ENCODE measurements around the gene NSG1.
"Not testable (repeated sequence)": the region's sequence is repeated elsewhere in the genome, so short reads cannot be mapped to it uniquely, and the experiment has no call there.

NSG1 gene

GRCh38 chr4:4437798-4438470 lies 51.0 kb downstream of the NSG1 start:
- DNase-seq = no peak

GRCh38 chr4:4438891-4439290 lies 52.0 kb downstream of the NSG1 start:
- no peak for DNase-seq

- DNase-seq = no peak
Observed at GRCh38 chr4:4439782-4440181, 52.9 kb downstream of the NSG1 start.

DNA sequence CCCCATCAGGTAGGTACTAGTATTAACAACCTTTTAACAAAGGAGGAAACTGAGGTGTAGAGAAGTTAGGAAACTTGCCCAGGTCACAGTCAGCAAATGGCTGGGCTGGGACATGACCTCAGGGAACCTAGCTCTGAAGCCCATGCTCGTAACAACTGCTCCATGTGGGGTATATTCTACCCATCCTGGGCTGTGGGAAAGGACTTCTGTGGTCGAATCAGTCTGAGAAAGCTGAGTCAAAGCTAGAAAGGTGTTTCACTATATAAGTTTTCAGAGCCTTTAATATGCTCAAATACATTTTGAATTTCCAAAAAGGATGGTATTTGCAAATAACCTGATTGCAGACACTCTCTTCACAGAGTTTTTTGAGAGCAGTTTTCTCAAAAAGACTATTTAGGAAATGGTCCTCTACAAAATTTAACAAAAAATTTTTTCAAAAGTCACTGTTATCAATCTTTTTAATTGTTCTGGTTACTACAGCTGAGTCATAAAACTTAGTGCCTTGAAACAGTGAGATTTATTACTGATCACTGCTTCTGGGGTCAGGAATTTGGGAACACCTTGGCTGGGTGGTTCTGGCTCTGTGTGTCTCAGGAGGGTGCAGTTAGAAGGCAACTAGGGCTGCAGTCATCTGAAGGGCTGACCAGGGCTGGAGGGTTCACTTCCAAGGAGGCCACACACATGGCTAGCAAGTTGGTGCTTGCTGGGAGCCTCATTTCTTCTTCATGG lies 53.6 kb downstream of the NSG1 start:
- DNase-seq = no peak

- no peak for DNase-seq
Observed at GRCh38 chr4:4443821-4444220, 56.9 kb downstream of the NSG1 start.

- no peak for DNase-seq
Observed at GRCh38 chr4:4446434-4446833, 59.5 kb downstream of the NSG1 start.

GRCh38 chr4:4455210-4455865 lies 68.4 kb downstream of the NSG1 start:
- DNase-seq = no peak

GRCh38 chr4:4456351-4456750 lies 69.4 kb downstream of the NSG1 start:
- no peak for DNase-seq

DNA sequence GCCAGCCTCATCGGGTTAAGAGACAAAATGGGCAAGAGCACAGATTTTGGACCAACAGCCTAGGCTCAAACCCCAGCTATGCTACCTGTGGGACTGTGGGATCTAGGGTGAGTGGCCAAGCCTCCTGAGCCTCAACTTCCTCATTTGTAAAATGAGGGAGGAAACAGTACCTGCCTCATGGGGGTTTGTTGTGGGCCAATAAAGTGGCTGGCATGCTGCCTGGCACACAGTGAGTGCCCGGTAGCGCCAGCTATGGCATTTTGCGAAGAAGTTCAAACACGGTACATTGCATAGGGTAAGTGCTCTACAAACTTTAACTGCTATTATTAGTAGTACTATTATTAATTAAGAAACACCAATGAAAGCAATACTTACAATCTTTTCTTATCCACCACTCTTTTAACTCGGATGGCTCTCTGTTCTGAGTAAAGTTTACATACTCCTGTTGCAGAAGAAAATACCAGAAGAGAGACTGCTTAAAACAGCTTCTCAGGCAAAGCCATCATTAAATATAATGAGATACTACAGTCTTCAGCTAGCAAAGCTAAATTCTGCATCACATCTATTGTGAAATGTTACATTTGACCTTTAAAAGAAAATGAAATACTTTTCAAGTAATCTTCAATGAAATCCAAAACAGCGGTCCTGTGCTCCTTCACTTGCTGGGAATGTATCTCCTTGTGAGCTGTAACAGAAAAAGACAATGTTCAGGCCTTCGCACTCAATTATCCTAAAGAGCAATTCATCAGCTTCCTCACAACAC lies 70.1 kb downstream of the NSG1 start:
- no peak for DNase-seq

GRCh38 chr4:4457803-4458553 lies 71.1 kb downstream of the NSG1 start:
- no peak for DNase-seq

GRCh38 chr4:4459181-4459580 lies 72.3 kb downstream of the NSG1 start:
- DNase-seq = no peak

DNA sequence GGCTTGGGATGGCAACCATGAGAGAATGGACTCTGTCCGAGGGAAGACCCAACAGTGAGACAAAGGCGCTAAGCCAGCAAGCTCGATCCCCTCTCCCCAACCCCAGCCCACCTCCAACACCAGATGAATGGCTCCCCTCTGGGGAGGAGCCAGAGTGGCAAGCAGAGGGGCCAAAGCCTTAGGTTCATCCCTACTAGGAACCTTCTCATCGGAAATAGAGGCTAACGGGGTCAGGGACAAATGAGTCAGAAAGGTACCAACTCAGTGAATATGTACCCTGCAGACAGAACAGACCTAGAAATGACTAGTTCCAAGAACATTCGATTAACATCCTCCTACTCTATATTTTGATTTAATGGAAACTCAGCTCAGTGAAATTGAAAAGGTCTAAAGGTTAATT lies 73.9 kb downstream of the NSG1 start:
- no peak for DNase-seq

- DNase-seq = no peak
Observed at GRCh38 chr4:4461178-4461577, 74.3 kb downstream of the NSG1 start.

DNA sequence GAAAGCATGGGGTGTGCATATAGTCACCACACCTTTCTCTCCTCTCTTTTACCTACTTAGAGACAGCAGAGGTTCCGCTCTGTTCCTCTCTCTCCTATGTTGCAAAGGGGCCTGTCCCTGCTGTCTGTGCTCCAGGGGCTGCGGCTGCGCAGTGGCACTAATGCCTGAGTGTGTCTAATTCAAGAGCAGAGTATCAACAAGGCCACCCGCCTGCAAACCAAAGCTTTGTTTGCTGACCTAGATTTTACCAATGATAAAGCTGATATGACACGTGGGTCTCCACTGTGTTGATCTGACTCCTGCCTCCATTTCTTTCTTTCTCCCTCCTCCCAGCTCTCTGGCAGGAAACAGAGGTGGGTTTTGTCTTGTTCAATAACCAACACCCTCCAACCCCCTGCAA lies 74.9 kb downstream of the NSG1 start:
- no peak for DNase-seq

GRCh38 chr4:4462970-4463369 lies 76.1 kb downstream of the NSG1 start:
- no peak for DNase-seq

- DNase-seq = not testable (repeated sequence)
Observed at GRCh38 chr4:4465238-4465637, 78.3 kb downstream of the NSG1 start.
